K562 (cell line): ENCODE measurements around the gene PSMA1. TPM values are rescaled to one million over a fixed set of nuclear protein-coding genes. Genes with fewer than 3 reads are reported as not detected.

ENCODE experiments used
- BRD4 ChIP-seq: fragments of 200-600 bp; sonication (generic); IDR thresholded peaks from 2 replicates; pipeline ENCODE4 v1.6.1; 2017; ENCODE audit warnings: inconsistent platforms
- CBFA2T2 ChIP-seq: fragments of 450-650 bp; conservative IDR thresholded peaks from 2 replicates; pipeline ENCODE4 v1.6.1; 2017; ENCODE audit warnings: mild to moderate bottlenecking
- CHD2 ChIP-seq: IDR thresholded peaks from 2 replicates; pipeline ENCODE4 v1.6.1; 2011; ENCODE audit warnings: low read depth, low read length
- E2F3 ChIP-seq: fragments of 250-450 bp; sonication (Bioruptor Pico); IDR thresholded peaks from 2 replicates; pipeline ENCODE4 v1.4.0; 2020; ENCODE audit warnings: mild to moderate bottlenecking
- EWSR1 ChIP-seq: fragments of 450-650 bp; IDR thresholded peaks from 2 replicates; pipeline ENCODE4 v1.6.1; 2018; ENCODE audit warnings: borderline replicate concordance, mild to moderate bottlenecking, low read depth, moderate library complexity; ENCODE audit not compliant: partially characterized antibody
- FOXM1 ChIP-seq, 2 experiments: fragments of 450-650 bp in 1 of 2; sonication (generic) in 1 of 2; formaldehyde crosslinking in 1 of 2; IDR thresholded peaks; 2 replicates each; pipeline versions ENCODE4 v1.6.1 to v1.9.0; 2017 to 2022; ENCODE audit warnings: low read depth in 2 of 2, mild to moderate bottlenecking in 2 of 2, missing genetic modification reagents in 1 of 2, moderate library complexity in 1 of 2
- KLF16 ChIP-seq: IDR thresholded peaks from 2 replicates; pipeline ENCODE4 v1.6.1; 2016; ENCODE audit warnings: antibody characterized with exemption
- MBD2 ChIP-seq: sonication (generic); IDR thresholded peaks from 2 replicates; pipeline ENCODE4 v1.6.1; 2016; ENCODE audit warnings: low read depth, borderline replicate concordance
- MEF2D ChIP-seq: conservative IDR thresholded peaks from 2 replicates; pipeline ENCODE4 v1.6.1; 2016; ENCODE audit warnings: low read depth, missing genetic modification characterization, missing compliant biosample characterization
- NCOA2 ChIP-seq, 2 experiments: fragments of 450-650 bp; IDR thresholded peaks; 2 replicates each; pipeline ENCODE4 v1.6.1; 2018; ENCODE audit warnings: mild to moderate bottlenecking in 2 of 2, moderate library complexity in 1 of 2; ENCODE audit not compliant: partially characterized antibody in 2 of 2
- NFIX ChIP-seq: fragments of 250-450 bp; sonication (Bioruptor Pico); IDR thresholded peaks from 2 replicates; pipeline ENCODE4 v1.4.0; 2020; ENCODE audit warnings: low read depth, mild to moderate bottlenecking, moderate library complexity
- NR2F6 ChIP-seq: fragments of 450-650 bp; formaldehyde crosslinking; IDR thresholded peaks from 2 replicates; pipeline ENCODE4 v1.4.0; 2020; ENCODE audit warnings: mild to moderate bottlenecking
- PTTG1 ChIP-seq: fragments of 450-650 bp; IDR thresholded peaks from 2 replicates; pipeline ENCODE4 v1.6.1; 2016; ENCODE audit warnings: low read depth, mild to moderate bottlenecking, missing genetic modification characterization, missing compliant biosample characterization
- SMAD2 ChIP-seq: fragments of 150-350 bp; IDR thresholded peaks from 2 replicates; pipeline ENCODE4 v1.6.1; 2014; ENCODE audit warnings: low read depth, mild to moderate bottlenecking, low read length
- SRF ChIP-seq, 2 experiments: fragments of 250-450, 450-650 bp in 1 of 2; sonication (Bioruptor Pico) in 1 of 2; sonication (generic) in 1 of 2; formaldehyde crosslinking; IDR thresholded peaks; 2 replicates each; pipeline versions ENCODE4 v1.5.0 to v1.5.1; 2020 to 2022; ENCODE audit warnings: mild to moderate bottlenecking in 1 of 2, missing genetic modification reagents in 1 of 2
- TCF15 ChIP-seq: fragments of 250-450 bp; sonication (Bioruptor Pico); IDR thresholded peaks from 2 replicates; pipeline ENCODE4 v1.8.0; 2022; ENCODE audit warnings: moderate library complexity, mild to moderate bottlenecking, inconsistent platforms
- ZBTB7A ChIP-seq: IDR thresholded peaks from 2 replicates; pipeline ENCODE4 v1.6.1; 2011; ENCODE audit warnings: low read depth, mild to moderate bottlenecking, low read length, moderate library complexity, borderline replicate concordance; ENCODE audit not compliant: control insufficient read depth
- ZNF197 ChIP-seq: fragments of 200-800 bp; sonication (Bioruptor generic); IDR thresholded peaks from 2 replicates; pipeline ENCODE4 v1.6.1; 2016; ENCODE audit warnings: low read depth, missing genetic modification characterization, missing compliant biosample characterization
- ZNF311 ChIP-seq: fragments of 250-450 bp; sonication (Bioruptor Pico); IDR thresholded peaks from 2 replicates; pipeline ENCODE4 v1.4.0; 2020; ENCODE audit warnings: mild to moderate bottlenecking, moderate library complexity
- polyA plus RNA-seq, 8 experiments: library from polyadenylated mRNA; depleted of rRNA in 4 of 8; stranded (reverse) in 5 of 8; unstranded in 3 of 8; fragments of >200 nt; fragmentation: Nextera tagmentation in 2 of 8; fragmentation: Illumina TruSeq in 1 of 8; extraction: Ambion mirVana in 2 of 8; extraction: Trizol in 1 of 8; gene quantifications; 2 replicates each; pipeline versions ENCODE4 v1.2.1 to v1.2.3, GENCODE V29; 2011 to 2014; ENCODE audit warnings: inconsistent platforms in 1 of 8, missing spikeins in 1 of 8
- total RNA-seq, 7 experiments: library from RNA; depleted of rRNA in 6 of 7; stranded (reverse); fragments of >200 nt in 6 of 7; fragmentation: Illumina TruSeq in 2 of 7; extraction: Trizol in 2 of 7; gene quantifications; 2 replicates each; pipeline versions ENCODE4 v1.2.1 to v1.2.3, GENCODE V29; 2011 to 2021; ENCODE audit warnings: low replicate concordance in 1 of 7
- TF ChIP-seq, protein P1 (sequence below): sonication (generic); formaldehyde crosslinking; IDR thresholded peaks from 2 replicates; pipeline ENCODE4 v1.8.1; 2023; ENCODE audit warnings: mild to moderate bottlenecking, missing genetic modification reagents
- TF ChIP-seq, protein P2 (sequence below): IDR thresholded peaks from 2 replicates; pipeline ENCODE4 v1.6.1; 2016; ENCODE audit warnings: missing genetic modification characterization, missing compliant biosample characterization
- TF ChIP-seq, protein P3 (sequence below): IDR thresholded peaks from 2 replicates; pipeline ENCODE4 v1.6.1; 2011; ENCODE audit warnings: borderline replicate concordance, low read depth, mild to moderate bottlenecking, moderate library complexity, low read length; ENCODE audit not compliant: insufficient read depth, poor library complexity, severe bottlenecking

PSMA1 gene
- total and polyA plus RNA-seq, 9 of the 15 experiments (the other 6 are each of a cell fraction or from before 2014, with no cell fraction given) = 283 to 1,007 (median 424) TPM

DNA sequence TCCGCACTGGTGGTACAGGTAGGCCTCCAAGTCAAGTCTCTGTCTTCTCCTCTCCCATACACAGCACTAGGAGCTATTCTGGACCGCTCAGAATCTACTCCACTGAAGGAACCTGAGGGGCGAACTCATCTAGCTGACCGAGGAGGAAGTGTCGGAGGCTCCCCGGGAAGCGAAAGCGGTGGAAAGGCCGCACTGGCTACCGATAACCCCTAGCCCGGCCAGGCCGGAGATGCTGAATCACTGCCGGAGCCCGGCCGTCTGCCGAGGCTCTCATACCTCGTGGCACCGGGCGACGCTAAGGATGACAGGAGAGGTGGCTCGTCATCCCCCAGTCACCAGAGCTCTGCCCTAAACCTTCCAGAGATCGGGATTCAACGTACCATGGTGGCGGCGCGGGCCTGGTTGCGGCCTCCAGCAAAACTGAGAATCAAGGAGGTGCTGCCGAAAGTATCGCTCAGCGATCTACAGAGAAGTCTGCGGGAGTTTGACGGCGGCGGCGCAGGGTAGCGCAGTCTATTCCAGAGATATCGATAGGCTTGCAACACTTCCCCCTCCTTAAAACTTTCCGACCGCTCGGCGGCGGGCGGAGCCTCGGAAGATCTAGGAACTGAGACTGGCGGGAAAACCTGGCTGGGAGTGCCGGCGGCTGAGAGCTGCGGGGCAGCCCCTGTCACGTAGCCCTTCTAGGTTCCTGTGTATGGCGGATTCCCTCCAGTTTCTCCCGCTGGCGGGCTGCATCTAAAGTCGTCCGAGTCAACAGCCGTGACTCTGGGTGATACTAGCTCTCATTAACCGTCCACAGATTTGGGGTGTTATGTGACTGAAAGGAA, at the start of gene PSMA1 (continued):
- TF ChIP-seq NR2F6 (CRISPR knock-in tag) = no peak
- TF ChIP-seq NCOA2 (IDR thresholded peaks at IDR 0.05; ENCODE audit: partially characterized antibody in 2 of 2) = no peak
- peak; percentile 83 for TF ChIP-seq FOXM1 (IDR thresholded peaks at IDR 0.05; ENCODE audit: low read depth)
- TF ChIP-seq FOXM1 (CRISPR knock-in tag; IDR thresholded peaks at IDR 0.05; ENCODE audit: low read depth) = 0 out of 2 replicates have a peak, but pooled peaks have one; percentile 18
- TF ChIP-seq ZNF197 = 0 out of 2 replicates have a peak, but pooled peaks have one; percentile 71
- TF ChIP-seq KLF16 = no peak
- no peak for TF ChIP-seq ZNF311 (CRISPR knock-in tag)
- TF ChIP-seq E2F3 (CRISPR knock-in tag) = peak; percentile 87
- no peak for TF ChIP-seq SRF (CRISPR knock-in tag; IDR thresholded peaks at IDR 0.05)
- TF ChIP-seq, protein P1, sequence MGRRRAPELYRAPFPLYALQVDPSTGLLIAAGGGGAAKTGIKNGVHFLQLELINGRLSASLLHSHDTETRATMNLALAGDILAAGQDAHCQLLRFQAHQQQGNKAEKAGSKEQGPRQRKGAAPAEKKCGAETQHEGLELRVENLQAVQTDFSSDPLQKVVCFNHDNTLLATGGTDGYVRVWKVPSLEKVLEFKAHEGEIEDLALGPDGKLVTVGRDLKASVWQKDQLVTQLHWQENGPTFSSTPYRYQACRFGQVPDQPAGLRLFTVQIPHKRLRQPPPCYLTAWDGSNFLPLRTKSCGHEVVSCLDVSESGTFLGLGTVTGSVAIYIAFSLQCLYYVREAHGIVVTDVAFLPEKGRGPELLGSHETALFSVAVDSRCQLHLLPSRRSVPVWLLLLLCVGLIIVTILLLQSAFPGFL = no peak; the same call in 1 of the 2 replicates
- TF ChIP-seq, protein P2, sequence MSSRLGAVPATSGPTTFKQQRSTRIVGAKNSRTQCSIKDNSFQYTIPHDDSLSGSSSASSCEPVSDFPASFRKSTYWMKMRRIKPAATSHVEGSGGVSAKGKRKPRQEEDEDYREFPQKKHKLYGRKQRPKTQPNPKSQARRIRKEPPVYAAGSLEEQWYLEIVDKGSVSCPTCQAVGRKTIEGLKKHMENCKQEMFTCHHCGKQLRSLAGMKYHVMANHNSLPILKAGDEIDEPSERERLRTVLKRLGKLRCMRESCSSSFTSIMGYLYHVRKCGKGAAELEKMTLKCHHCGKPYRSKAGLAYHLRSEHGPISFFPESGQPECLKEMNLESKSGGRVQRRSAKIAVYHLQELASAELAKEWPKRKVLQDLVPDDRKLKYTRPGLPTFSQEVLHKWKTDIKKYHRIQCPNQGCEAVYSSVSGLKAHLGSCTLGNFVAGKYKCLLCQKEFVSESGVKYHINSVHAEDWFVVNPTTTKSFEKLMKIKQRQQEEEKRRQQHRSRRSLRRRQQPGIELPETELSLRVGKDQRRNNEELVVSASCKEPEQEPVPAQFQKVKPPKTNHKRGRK = no peak
- no peak for TF ChIP-seq SMAD2
- TF ChIP-seq CBFA2T2 = no peak
- no peak for TF ChIP-seq NFIX (CRISPR knock-in tag)
- no peak for TF ChIP-seq MBD2
- TF ChIP-seq EWSR1 = no peak
- TF ChIP-seq CHD2 = 0 out of 2 replicates have a peak, but pooled peaks have one; percentile 17
- no peak for TF ChIP-seq PTTG1 (tag)
- 0 out of 2 replicates have a peak, but pooled peaks have one; percentile 21 for TF ChIP-seq MEF2D (tag)
- no peak; the same call in 1 of the 2 replicates for TF ChIP-seq ZBTB7A
- TF ChIP-seq, protein P3, sequence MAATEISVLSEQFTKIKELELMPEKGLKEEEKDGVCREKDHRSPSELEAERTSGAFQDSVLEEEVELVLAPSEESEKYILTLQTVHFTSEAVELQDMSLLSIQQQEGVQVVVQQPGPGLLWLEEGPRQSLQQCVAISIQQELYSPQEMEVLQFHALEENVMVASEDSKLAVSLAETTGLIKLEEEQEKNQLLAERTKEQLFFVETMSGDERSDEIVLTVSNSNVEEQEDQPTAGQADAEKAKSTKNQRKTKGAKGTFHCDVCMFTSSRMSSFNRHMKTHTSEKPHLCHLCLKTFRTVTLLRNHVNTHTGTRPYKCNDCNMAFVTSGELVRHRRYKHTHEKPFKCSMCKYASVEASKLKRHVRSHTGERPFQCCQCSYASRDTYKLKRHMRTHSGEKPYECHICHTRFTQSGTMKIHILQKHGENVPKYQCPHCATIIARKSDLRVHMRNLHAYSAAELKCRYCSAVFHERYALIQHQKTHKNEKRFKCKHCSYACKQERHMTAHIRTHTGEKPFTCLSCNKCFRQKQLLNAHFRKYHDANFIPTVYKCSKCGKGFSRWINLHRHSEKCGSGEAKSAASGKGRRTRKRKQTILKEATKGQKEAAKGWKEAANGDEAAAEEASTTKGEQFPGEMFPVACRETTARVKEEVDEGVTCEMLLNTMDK = no peak
- TF ChIP-seq TCF15 = no peak
- peak; percentile 84; the same call in 1 of the 2 replicates for TF ChIP-seq BRD4
